ENCODE results near the gene NCOR1. TPM values are rescaled to one million over a fixed set of nuclear protein-coding genes. Genes with fewer than 3 reads are reported as not detected.
"Not testable (repeated sequence)": the region's sequence is repeated elsewhere in the genome, so short reads cannot be mapped to it uniquely, and the experiment has no call there.

NCOR1 gene
- total RNA-seq, 1 donor from 2014 or later, result 78.1 TPM

DNA sequence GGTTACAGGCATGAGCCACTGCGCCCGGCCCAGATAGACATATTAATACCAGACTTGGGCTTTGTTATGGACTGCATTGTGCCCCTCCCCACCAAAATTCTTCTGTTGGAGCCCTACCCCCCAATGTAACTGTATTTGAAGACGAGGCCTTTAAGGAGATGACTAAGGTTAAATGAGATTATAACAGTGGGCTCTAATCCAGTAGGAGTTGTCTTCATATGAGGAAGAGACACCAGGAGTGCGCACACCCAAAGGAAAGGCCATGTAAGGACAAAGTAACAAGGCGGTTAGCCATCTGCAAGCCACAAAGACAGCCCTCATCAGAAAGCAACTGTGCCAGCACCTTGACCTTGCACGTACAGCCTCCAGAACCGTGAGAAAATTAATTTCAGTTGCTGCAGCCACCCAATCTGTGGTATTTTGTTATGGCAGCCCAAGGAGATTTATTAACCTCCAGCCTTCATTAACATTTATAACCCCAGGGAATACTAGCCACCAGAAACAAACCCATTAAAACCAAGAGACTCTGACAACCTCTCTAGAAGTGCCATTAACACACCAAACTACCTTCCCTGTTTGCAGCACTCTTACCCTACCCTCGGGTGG, 108.1 kb downstream of the NCOR1 start:
- intact Hi-C loops (cut with DNase I), result no loop called here
- no peak for DNase-seq (ENCODE audit: low spot score)

GRCh38 chr17:16106161-16106891, 109.0 kb downstream of the NCOR1 start:
- intact Hi-C loops (cut with DNase I), result no loop called here
- no peak for DNase-seq (ENCODE audit: low spot score)

DNA sequence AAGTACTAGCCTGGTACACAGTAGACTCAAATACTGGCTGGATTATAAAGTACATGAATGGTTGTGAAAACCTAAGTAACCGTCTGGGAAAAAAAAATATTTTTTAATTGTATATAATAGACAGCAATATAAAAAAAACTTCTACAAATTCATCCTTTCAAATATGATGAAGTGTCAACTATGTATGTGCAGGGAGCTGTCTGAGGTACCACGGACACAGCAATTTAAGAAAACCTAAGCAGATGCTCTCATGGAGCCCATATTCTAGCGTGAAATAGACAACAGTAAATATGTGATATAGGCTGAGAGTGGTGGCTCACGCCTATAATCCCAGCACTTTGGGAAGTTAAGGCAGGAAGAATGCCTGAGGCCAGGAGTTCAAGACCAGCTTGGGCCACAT, 111.1 kb downstream of the NCOR1 start:
- intact Hi-C loops (cut with DNase I), result no loop called here
- DNase-seq (ENCODE audit: low spot score), result no peak

DNA sequence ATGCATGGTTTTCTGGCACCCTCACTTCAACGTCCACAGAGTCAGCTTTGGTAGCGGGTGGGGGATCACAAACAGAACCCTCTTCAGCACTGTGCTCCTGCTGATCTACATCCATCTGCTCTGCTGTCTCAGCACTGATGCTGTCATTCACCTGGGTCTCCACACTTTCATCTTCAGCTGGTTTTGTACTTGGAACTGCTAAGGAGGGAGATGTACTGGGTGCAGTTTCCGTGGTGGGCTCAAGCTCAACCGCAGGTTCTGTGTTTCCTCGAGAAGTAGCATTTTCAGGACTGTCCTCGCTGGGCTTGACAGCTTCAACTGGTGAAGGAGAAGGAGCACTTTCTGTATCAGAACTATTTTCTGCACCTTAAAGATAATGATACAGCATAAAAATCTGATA, 113.9 kb downstream of the NCOR1 start:
- no peak for DNase-seq (ENCODE audit: low spot score)
- intact Hi-C loops (cut with DNase I), result no loop called here

GRCh38 chr17:16100737-16101400, 114.5 kb downstream of the NCOR1 start:
- intact Hi-C loops (cut with DNase I), result no loop called here
- no peak for DNase-seq (ENCODE audit: low spot score)

- DNase-seq (ENCODE audit: low spot score), result no peak
- intact Hi-C loops (cut with DNase I), result no loop called here
Measured at GRCh38 chr17:16091773-16092172, 123.6 kb downstream of the NCOR1 start.

GRCh38 chr17:16086957-16087356, 128.4 kb downstream of the NCOR1 start:
- no peak for DNase-seq (ENCODE audit: low spot score)
- intact Hi-C loops (cut with DNase I), result no loop called here

DNA sequence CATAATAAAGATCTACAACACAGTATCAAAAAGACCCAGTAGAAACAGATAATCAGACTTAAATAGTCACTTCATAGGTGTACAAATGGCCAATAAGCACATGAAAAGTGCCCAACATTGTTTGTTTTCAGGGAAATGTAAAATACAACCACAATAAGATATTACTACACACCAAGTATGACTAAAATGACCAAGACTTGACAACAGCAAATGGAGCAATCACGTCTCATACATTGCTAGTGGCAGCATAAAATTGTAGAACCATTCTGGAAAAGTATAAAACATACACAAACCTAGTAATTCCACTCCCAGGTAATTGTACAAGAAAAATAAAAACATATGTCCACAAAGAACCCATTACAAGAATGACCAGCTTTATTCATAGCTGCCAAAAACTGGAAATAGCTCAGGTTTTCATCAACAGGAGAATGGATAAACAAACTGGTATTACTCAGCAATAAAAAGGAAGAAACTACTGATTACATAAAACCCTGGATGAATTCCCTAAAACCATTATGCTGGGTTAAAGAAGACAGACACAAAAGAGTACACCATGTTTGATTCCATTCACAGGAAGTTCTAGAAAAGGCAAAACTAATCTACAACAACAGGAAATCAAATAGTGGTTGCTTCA, 130.2 kb downstream of the NCOR1 start:
- no peak for DNase-seq (ENCODE audit: low spot score)
- intact Hi-C loops (cut with DNase I), result no loop called here

- no peak for DNase-seq (ENCODE audit: low spot score)
- intact Hi-C loops (cut with DNase I), result no loop called here
Measured at GRCh38 chr17:16083223-16083622, 132.1 kb downstream of the NCOR1 start.

- no peak for DNase-seq (ENCODE audit: low spot score)
- intact Hi-C loops (cut with DNase I), result no loop called here
Measured at GRCh38 chr17:16081507-16082087, 133.7 kb downstream of the NCOR1 start.

- DNase-seq (ENCODE audit: low spot score), result no peak
- intact Hi-C loops (cut with DNase I), result no loop called here
Measured at GRCh38 chr17:16080366-16080765, 135.0 kb downstream of the NCOR1 start.

GRCh38 chr17:16075949-16076348, 139.4 kb downstream of the NCOR1 start:
- no peak for DNase-seq (ENCODE audit: low spot score)
- intact Hi-C loops (cut with DNase I), result no loop called here

GRCh38 chr17:16074423-16074822, 140.9 kb downstream of the NCOR1 start:
- intact Hi-C loops (cut with DNase I), result no loop called here
- no peak for DNase-seq (ENCODE audit: low spot score)

GRCh38 chr17:16073845-16074244, 141.5 kb downstream of the NCOR1 start:
- no peak for DNase-seq (ENCODE audit: low spot score)
- intact Hi-C loops (cut with DNase I), result no loop called here

DNA sequence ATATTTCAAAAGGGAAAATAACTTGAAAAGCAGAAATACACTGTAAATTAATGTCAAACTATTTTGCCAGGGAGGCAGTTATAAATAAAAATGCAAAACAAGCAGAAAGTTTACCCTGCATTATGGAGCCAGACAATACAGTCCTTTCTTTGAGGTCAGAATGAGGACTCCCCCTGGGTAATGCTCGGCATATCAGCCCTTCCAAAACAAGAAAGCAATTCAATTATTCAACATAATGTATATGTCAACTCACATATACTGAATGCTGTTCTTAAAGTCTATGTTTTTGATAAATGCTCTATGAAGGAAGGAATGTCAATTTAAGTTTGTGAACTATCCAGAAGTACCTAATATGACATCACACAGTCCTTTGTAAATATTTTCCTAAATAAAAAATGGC, 143.3 kb downstream of the NCOR1 start:
- intact Hi-C loops (cut with DNase I), result no loop called here

DNA sequence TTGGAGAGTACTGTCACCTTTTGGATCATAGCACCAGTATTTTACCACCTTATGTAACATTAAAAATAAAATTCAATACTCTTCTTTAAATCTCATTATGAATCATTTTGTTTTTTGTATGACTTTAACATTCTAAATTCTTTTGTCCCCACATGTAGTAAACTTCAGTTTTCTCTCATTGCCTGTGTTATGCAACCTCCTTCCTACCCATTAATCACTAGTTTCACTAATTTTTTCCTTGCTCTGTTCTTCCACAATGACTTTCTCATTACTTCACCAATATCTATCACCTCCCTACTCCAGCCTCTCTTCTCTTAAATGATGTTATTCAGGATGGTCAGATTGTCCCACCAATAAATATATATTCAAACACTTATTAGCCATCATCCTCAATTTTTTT, 147.0 kb downstream of the NCOR1 start:
- intact Hi-C loops (cut with DNase I), result no loop called here
- DNase-seq (ENCODE audit: low spot score), result no peak

More for the DNA sequence above, 143.3 kb downstream of the NCOR1 start:
- no peak for DNase-seq (ENCODE audit: low spot score)

DNA sequence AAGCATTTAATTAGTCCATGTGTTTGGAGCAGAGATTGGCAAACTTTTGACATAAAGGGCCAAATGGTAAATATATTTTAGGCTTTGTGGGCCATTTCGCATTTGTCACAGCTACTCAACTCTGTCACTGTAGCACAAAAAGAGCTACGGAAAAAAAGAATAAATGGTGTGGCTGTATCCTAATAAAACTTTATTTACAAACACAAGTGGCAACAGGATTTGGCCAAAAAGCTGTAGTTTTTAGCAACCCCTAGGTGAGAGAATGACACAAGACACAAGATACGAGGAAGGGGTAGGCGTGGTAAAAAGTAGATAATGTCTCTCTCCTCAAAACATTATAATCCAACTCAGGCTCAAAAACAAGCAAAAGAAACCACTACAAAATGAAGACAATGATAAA, 149.2 kb downstream of the NCOR1 start:
- no peak for DNase-seq (ENCODE audit: low spot score)
- intact Hi-C loops (cut with DNase I), result no loop called here

GRCh38 chr17:16061631-16062030, 153.7 kb downstream of the NCOR1 start:
- DNase-seq (ENCODE audit: low spot score), result no peak

GRCh38 chr17:16055139-16055538, 160.2 kb downstream of the NCOR1 start:
- intact Hi-C loops (cut with DNase I); DNase-seq (ENCODE audit: low spot score): not testable (repeated sequence)

More at GRCh38 chr17:16061631-16062030, 153.7 kb downstream of the NCOR1 start:
- intact Hi-C loops (cut with DNase I), result no loop called here

DNA sequence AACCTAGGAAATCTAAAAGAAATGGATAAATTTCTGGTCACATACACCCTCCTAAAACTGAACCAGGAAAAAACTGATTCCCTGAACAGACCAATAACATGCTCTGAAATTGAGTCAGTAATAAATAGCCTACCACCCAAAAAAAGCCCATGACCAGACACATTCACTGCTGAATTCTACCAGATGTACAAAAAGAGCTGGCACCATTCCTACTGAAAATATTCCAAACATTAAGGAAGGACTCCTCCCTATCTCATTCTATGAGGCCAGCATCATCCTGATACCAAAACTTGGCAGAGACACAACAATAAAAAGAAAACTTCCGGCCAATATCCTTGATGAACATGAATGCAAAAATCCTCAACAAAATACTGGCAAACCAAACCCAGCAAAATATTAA, 162.8 kb downstream of the NCOR1 start:
- intact Hi-C loops (cut with DNase I), result no loop called here
- no peak for DNase-seq (ENCODE audit: low spot score)
